HCT116 (cell line): ENCODE measurements around the gene BSND.

Experiments used
- CTCF ChIP-seq, 3 experiments: fragments of 200-600 bp in 1 of 3; sonication (generic) in 1 of 3; IDR thresholded peaks in 2 of 3; conservative IDR thresholded peaks in 1 of 3; 2 replicates each; pipeline ENCODE4 v1.5.1; 2012 to 2017; ENCODE audit warnings: low read depth in 2 of 3, low read length in 2 of 3, antibody characterized with exemption in 1 of 3, borderline replicate concordance in 1 of 3, control low read depth in 1 of 3, mild to moderate bottlenecking in 1 of 3, mixed read lengths in 1 of 3, mixed run types in 1 of 3, moderate library complexity in 1 of 3; ENCODE audit not compliant: insufficient read depth in 1 of 3
- POLR2A ChIP-seq: IDR thresholded peaks from 2 replicates; pipeline ENCODE4 v1.7.0; 2011; ENCODE audit warnings: borderline replicate concordance; ENCODE audit not compliant: insufficient read depth, insufficient read length; ENCODE audit errors: extremely low read depth
- POLR2AphosphoS5 ChIP-seq: IDR thresholded peaks from 2 replicates; pipeline ENCODE4 v1.6.1; 2011; ENCODE audit warnings: mild to moderate bottlenecking, low read depth, low read length, moderate library complexity
- RAD21 ChIP-seq: IDR thresholded peaks from 2 replicates; pipeline ENCODE4 v1.6.1; 2012; ENCODE audit warnings: low read depth, mild to moderate bottlenecking
- REST ChIP-seq: IDR thresholded peaks from 2 replicates; pipeline ENCODE4 v1.6.1; 2012; ENCODE audit warnings: low read depth
- ZBTB33 ChIP-seq: IDR thresholded peaks from 2 replicates; pipeline ENCODE4 v1.6.1; 2011; ENCODE audit warnings: mild to moderate bottlenecking, low read length, moderate library complexity; ENCODE audit not compliant: insufficient replicate concordance; ENCODE audit errors: extremely low read depth
- ZFX ChIP-seq: fragments of 450-650 bp; IDR thresholded peaks from 2 replicates; pipeline ENCODE4 v1.6.1; 2017

- no peak for TF ChIP-seq POLR2AphosphoS5
- TF ChIP-seq POLR2A = no peak
- TF ChIP-seq CTCF (IDR thresholded peaks at IDR 0.05 in 2 of 3, conservative IDR thresholded peaks at IDR 0.05 in 1 of 3; ENCODE audit: borderline replicate concordance in 1 of 3, insufficient read depth in 1 of 3, low read depth in 2 of 3, low read length in 2 of 3) = no peak
- TF ChIP-seq ZBTB33 = no peak
- no peak for TF ChIP-seq RAD21
- no peak for TF ChIP-seq REST
- no peak; the same call in 1 of the 2 replicates for TF ChIP-seq ZFX
Measured at GRCh38 chr1:55040083-55040932, 41.6 kb downstream of the BSND start.
